HepG2 (cell line): ENCODE results near the gene SMURF1. TPM values are rescaled to one million over a fixed set of nuclear protein-coding genes. Genes with fewer than 3 reads are reported as not detected.

Experiments
- ATAC-seq: fragments of 200-7000 bp; cut with Tn5 transposase; 3 replicates; pipeline ENCODE4 v1.9.1; 2020; ENCODE audit warnings: mild to moderate bottlenecking, moderate library complexity
- BruUV-seq: library from RNA; stranded (reverse); fragments of 400-500 nt; replicated peaks from 2 replicates; lab custom pipeline; 2021; lab: Mats Ljungman, UMichigan
- CTCF ChIA-PET: fragments of 300-600 bp; formaldehyde crosslinking; extraction: SDS; loops from one replicate; lab custom pipeline; 2021; ENCODE audit warnings: low total read pairs, inconsistent platforms, low intra/inter-chr PET ratio; lab: Yijun Ruan, JAX
- POLR2A ChIA-PET: fragments of 350-600 bp; sonication (Branson Sonifier 250); formaldehyde crosslinking; loops from one replicate; lab custom pipeline; 2020; ENCODE audit warnings: antibody characterized with exemption, inconsistent platforms; lab: Yijun Ruan, JAX
- DNase-seq: peaks from one replicate; pipeline ENCODE4 v3.0.0-alpha.2; 2015; ENCODE audit warnings: low spot score
- FAIRE-seq: peaks from 3 replicates; lab custom pipeline; 2011; peaks lifted over from hg19 to GRCh38; lab: Jason Lieb, UNC
- H2AFZ ChIP-seq: one replicate; pipeline ENCODE4 v1.6.1; 2011; ENCODE audit warnings: low read length, inconsistent platforms
- H3K27ac ChIP-seq: fragments of 300-600 bp; 3 replicates; pipeline ENCODE4 v1.8.0; 2011; ENCODE audit warnings: mixed run types, mild to moderate bottlenecking, mixed read lengths, low read length, inconsistent platforms; ENCODE audit not compliant: insufficient read depth; ENCODE audit errors: extremely low read length
- H3K27me3 ChIP-seq, 2 experiments: fragments of 200-600 bp in 1 of 2; 2 replicates in 1 of 2; 3 replicates in 1 of 2; pipeline versions ENCODE4 v1.6.0 to v1.8.0; 2011; ENCODE audit warnings: low read length in 2 of 2, mild to moderate bottlenecking in 2 of 2, moderate library complexity in 2 of 2, inconsistent platforms in 1 of 2; ENCODE audit not compliant: insufficient read depth in 2 of 2, control insufficient read depth in 1 of 2
- H3K36me3 ChIP-seq, 2 experiments: fragments of 200-600 bp in 1 of 2; replicated peaks in 1 of 2; 2 replicates in 1 of 2; 3 replicates in 1 of 2; pipeline versions ENCODE4 v1.5.1 to v1.8.0; 2011; ENCODE audit warnings: low read length in 2 of 2, inconsistent platforms in 1 of 2; ENCODE audit not compliant: insufficient read depth in 2 of 2, control insufficient read depth in 1 of 2
- H3K4me1 ChIP-seq: 2 replicates; pipeline ENCODE4 v1.5.1; 2012; ENCODE audit warnings: low read length, inconsistent platforms; ENCODE audit not compliant: insufficient read depth
- H3K4me2 ChIP-seq: 2 replicates; pipeline ENCODE4 v1.6.0; 2011; ENCODE audit warnings: low read depth, low read length, inconsistent platforms
- H3K4me3 ChIP-seq, 3 experiments: fragments of 200-600 bp in 1 of 3; sonication (generic), shearing (Covaris generic) in 1 of 3; replicated peaks in 1 of 3; 2 replicates each; pipeline ENCODE4 v1.5.1; 2011 to 2016; ENCODE audit warnings: low read length in 3 of 3, inconsistent platforms in 2 of 3, low read depth in 2 of 3, mild to moderate bottlenecking in 2 of 3, control low read depth in 1 of 3, mixed read lengths in 1 of 3; ENCODE audit not compliant: insufficient read depth in 1 of 3
- H3K79me2 ChIP-seq: one replicate; pipeline ENCODE4 v1.6.1; 2011; ENCODE audit warnings: low read length, inconsistent platforms; ENCODE audit not compliant: insufficient read depth
- H3K9ac ChIP-seq: 2 replicates; pipeline ENCODE4 v1.6.0; 2011; ENCODE audit warnings: mild to moderate bottlenecking, low read depth, low read length, inconsistent platforms; ENCODE audit not compliant: insufficient read depth
- H3K9me3 ChIP-seq: 2 replicates; pipeline ENCODE4 v1.5.1; 2012; ENCODE audit warnings: mild to moderate bottlenecking, low read length
- H4K20me1 ChIP-seq: 2 replicates; pipeline ENCODE4 v1.6.0; 2011; ENCODE audit warnings: inconsistent platforms, mild to moderate bottlenecking, low read length, moderate library complexity; ENCODE audit not compliant: insufficient read depth
- CBFB ChIP-seq: sonication (generic); formaldehyde crosslinking; IDR thresholded peaks from 2 replicates; pipeline ENCODE4 v1.4.0; 2020; ENCODE audit warnings: missing genetic modification reagents
- CHD2 ChIP-seq: IDR thresholded peaks from 2 replicates; pipeline ENCODE4 v1.6.1; 2011; ENCODE audit warnings: low read depth, low read length, improper control_type of control experiment
- HCFC1 ChIP-seq: fragments of 150-350 bp; IDR thresholded peaks from 2 replicates; pipeline ENCODE4 v1.6.1; 2014; ENCODE audit warnings: low read depth, low read length
- HINFP ChIP-seq: sonication (generic); formaldehyde crosslinking; IDR thresholded peaks from 2 replicates; pipeline ENCODE4 v1.4.0; 2020; ENCODE audit warnings: low read depth, mild to moderate bottlenecking, missing genetic modification reagents
- MAFF ChIP-seq: IDR thresholded peaks from 2 replicates; pipeline ENCODE4 v1.6.1; 2011; ENCODE audit warnings: low read depth, low read length, improper control_type of control experiment
- NFE2L1 ChIP-seq: sonication (generic); formaldehyde crosslinking; IDR thresholded peaks from 2 replicates; pipeline ENCODE4 v1.4.0; 2020; ENCODE audit warnings: missing genetic modification reagents, mild to moderate bottlenecking, borderline replicate concordance
- POGZ ChIP-seq: sonication (generic); formaldehyde crosslinking; IDR thresholded peaks from 2 replicates; pipeline ENCODE4 v1.4.0; 2020; ENCODE audit warnings: mild to moderate bottlenecking, missing genetic modification reagents
- PRMT3 ChIP-seq: sonication (generic); formaldehyde crosslinking; IDR thresholded peaks from 2 replicates; pipeline ENCODE4 v1.8.1; 2022; ENCODE audit warnings: low read depth, mild to moderate bottlenecking, moderate library complexity, missing genetic modification reagents, borderline replicate concordance
- PRPF4 ChIP-seq: fragments of 200-400 bp; formaldehyde crosslinking; IDR thresholded peaks from 2 replicates; pipeline ENCODE4 v1.6.1; 2016; ENCODE audit warnings: low read length, low read depth; ENCODE audit not compliant: poor library complexity, severe bottlenecking
- RELA ChIP-seq: sonication (generic); formaldehyde crosslinking; IDR thresholded peaks from 2 replicates; pipeline ENCODE4 v1.4.0; 2020; ENCODE audit warnings: missing genetic modification reagents
- RXRB ChIP-seq: IDR thresholded peaks from 2 replicates; pipeline ENCODE4 v1.6.1; 2016; ENCODE audit warnings: borderline replicate concordance, missing genetic modification reagents, missing compliant biosample characterization
- SETDB1 ChIP-seq: sonication (generic); formaldehyde crosslinking; IDR thresholded peaks from 2 replicates; pipeline ENCODE4 v1.5.1; 2020; ENCODE audit warnings: missing genetic modification reagents, mild to moderate bottlenecking, borderline replicate concordance
- SOX6 ChIP-seq, 2 experiments: fragments of 450-650 bp in 1 of 2; sonication (generic) in 1 of 2; formaldehyde crosslinking in 1 of 2; IDR thresholded peaks; 2 replicates each; pipeline versions ENCODE4 v1.4.0 to v1.6.1; 2017 to 2020; ENCODE audit warnings: antibody characterized with exemption in 1 of 2, mild to moderate bottlenecking in 1 of 2, missing genetic modification reagents in 1 of 2
- SP4 ChIP-seq: sonication (generic); formaldehyde crosslinking; IDR thresholded peaks from 2 replicates; pipeline ENCODE4 v1.8.1; 2023; ENCODE audit warnings: mild to moderate bottlenecking, missing genetic modification reagents
- ZBTB33 ChIP-seq: sonication (generic); formaldehyde crosslinking; IDR thresholded peaks from 2 replicates; pipeline ENCODE4 v1.4.0; 2020; ENCODE audit warnings: missing genetic modification reagents
- ZFP1 ChIP-seq: IDR thresholded peaks from 2 replicates; pipeline ENCODE4 v1.6.1; 2016
- ZHX1 ChIP-seq: sonication (generic); formaldehyde crosslinking; IDR thresholded peaks from 2 replicates; pipeline ENCODE4 v1.8.1; 2022; ENCODE audit warnings: low read depth, mild to moderate bottlenecking, missing genetic modification reagents
- ZNF543 ChIP-seq: sonication (generic); formaldehyde crosslinking; IDR thresholded peaks from 2 replicates; pipeline ENCODE4 v1.4.0; 2020; ENCODE audit warnings: mild to moderate bottlenecking, missing genetic modification reagents
- ZNF567 ChIP-seq: sonication (generic); formaldehyde crosslinking; IDR thresholded peaks from 2 replicates; pipeline ENCODE4 v1.8.1; 2023; ENCODE audit warnings: mild to moderate bottlenecking, missing genetic modification reagents, borderline replicate concordance
- WGBS: methylation state at CpG from one replicate; pipeline ENCODE4 v1.1.6; 2017; ENCODE audit warnings: low lambda C conversion rate; 5-methylcytosine and 5-hydroxymethylcytosine counted together
- in situ Hi-C: cut with HindIII; loops from 2 replicates; pipeline ENCODE4 v1.10.0; 2017; ENCODE audit warnings: low pct_unique_long_range_greater_than_20kb; ENCODE audit not compliant: extremely low pct_ligation_motif_present
- intact Hi-C: fragments of 100-400 bp; cut with micrococcal nuclease; formaldehyde crosslinking; loops from one replicate; pipeline ENCODE4 v1.10.0; 2022; ENCODE audit not compliant: unreplicated experiment
- polyA plus RNA-seq, 8 experiments: library from polyadenylated mRNA; depleted of rRNA in 3 of 8; stranded (reverse) in 7 of 8; unstranded in 1 of 8; fragments of >200 nt; fragmentation: Illumina TruSeq in 4 of 8; extraction: Trizol in 4 of 8; gene quantifications; 2 replicates each; pipeline versions ENCODE4 v1.2.1 to v1.2.3, GENCODE V29; 2011 to 2016; ENCODE audit warnings: low read depth in 4 of 8, missing spikeins in 1 of 8, mixed read lengths in 1 of 8; ENCODE audit not compliant: insufficient read depth in 1 of 8
- total RNA-seq, 5 experiments: library from RNA; depleted of rRNA; stranded (reverse); fragments of >200 nt; fragmentation: Illumina TruSeq; extraction: Trizol; gene quantifications; 2 replicates each; pipeline ENCODE4 v1.2.3, GENCODE V29; 2016; ENCODE audit warnings: low read depth in 1 of 5

SMURF1 gene
- total and polyA plus RNA-seq, 2 of the 13 experiments (the other 11 are each of a cell fraction or from before 2014, with no cell fraction given) = 8.3 to 11.1 TPM

GRCh38 chr7:99089914-99090629 lies 53.8 kb downstream of the SMURF1 start:
- POLR2A ChIA-PET = interaction anchor here (0.7 to 0.8 kb wide), 2 partner anchors 9 to 11 kb away, joined by 3 read pairs; no protein-coding TSS in a partner anchor
- no peak for DNase-seq
- Histone ChIP-seq H3K4me3 (no peak overlapping the region), H2AFZ (no peak overlapping the region), H4K20me1 (no peaks in the 10 kb centered on the region), H3K79me2 (peaks cover 65% of the 10 kb centered on the region), H3K36me3 (no peaks in the 10 kb centered on the region; a peak in 1 of 5 replicates), H3K27ac (peak overlapping the region; percentile 35), H3K9me3 (no peaks in the 10 kb centered on the region), H3K27me3 (no peaks in the 10 kb centered on the region), H3K4me1 (peaks cover 55% of the 10 kb centered on the region), H3K4me2 (no peak overlapping the region), H3K9ac (no peak overlapping the region)
- FAIRE-seq = no peak
- CTCF ChIA-PET = no interaction called here
- in situ Hi-C loops = no loop called here
- no TSS peak for BruUV-seq
- ATAC-seq = peak; percentile 19; the same call in 2 of the 3 replicates
- 65% methylated on average over 7 of the region's 7 CpGs for WGBS
- intact Hi-C loops = no loop called here
- TF ChIP-seq NFE2L1 (CRISPR knock-in tag) (no peak), RELA (CRISPR knock-in tag) (no peak), CBFB (CRISPR knock-in tag) (no peak), RXRB (CRISPR knock-in tag) (no peak), ZNF543 (CRISPR knock-in tag) (no peak), SOX6 (IDR thresholded peaks at IDR 0.05) (no peak), SOX6 (CRISPR knock-in tag; IDR thresholded peaks at IDR 0.05) (peak; percentile 18; the same call in 1 of the 2 replicates), ZNF567 (CRISPR knock-in tag) (no peak), POGZ (CRISPR knock-in tag) (0 out of 2 replicates have a peak, but pooled peaks have one; percentile 26), PRMT3 (no peak), SETDB1 (CRISPR knock-in tag) (no peak), HCFC1 (no peak), ZHX1 (no peak), HINFP (CRISPR knock-in tag) (no peak), ZFP1 (CRISPR knock-in tag) (no peak), SP4 (no peak), ZBTB33 (peak; percentile 97), CHD2 (no peak), PRPF4 (peak; percentile 23), MAFF (0 out of 2 replicates have a peak, but pooled peaks have one; percentile 16)
